K562 (cell line): ENCODE measurements around the gene NME4. TPM values are rescaled to one million over a fixed set of nuclear protein-coding genes. Genes with fewer than 3 reads are reported as not detected.

Source experiments
- CBX8 ChIP-seq: fragments of 200-600 bp; sonication (generic); IDR thresholded peaks from 2 replicates; pipeline ENCODE4 v1.6.1; 2012; ENCODE audit warnings: borderline replicate concordance, mixed run types, low read depth, mild to moderate bottlenecking, moderate library complexity, mixed read lengths, low read length, control low read depth, inconsistent platforms; ENCODE audit not compliant: poor library complexity, severe bottlenecking; ENCODE audit errors: extremely low read depth
- CCAR2 ChIP-seq: fragments of 200-400 bp; formaldehyde crosslinking; IDR thresholded peaks from 2 replicates; pipeline ENCODE4 v1.6.1; 2017; ENCODE audit warnings: mild to moderate bottlenecking, low read depth, low read length
- CHD4 ChIP-seq: fragments of 200-600 bp; sonication (generic); IDR thresholded peaks from 3 replicates; pipeline ENCODE4 v1.6.1; 2012; ENCODE audit warnings: low read depth, mild to moderate bottlenecking, mixed read lengths, low read length, inconsistent platforms; ENCODE audit not compliant: insufficient read depth, insufficient replicate concordance, poor library complexity, severe bottlenecking
- EHMT2 ChIP-seq: fragments of 450-650 bp; IDR thresholded peaks from 2 replicates; pipeline ENCODE4 v1.6.1; 2018; ENCODE audit warnings: antibody characterized with exemption
- GATAD2B ChIP-seq: fragments of 450-650 bp; IDR thresholded peaks from 2 replicates; pipeline ENCODE4 v1.6.1; 2017; ENCODE audit warnings: mild to moderate bottlenecking, borderline replicate concordance
- KDM2B ChIP-seq: fragments of 250-450 bp; sonication (Bioruptor Pico); IDR thresholded peaks from 2 replicates; pipeline ENCODE4 v1.8.0; 2021; ENCODE audit warnings: mild to moderate bottlenecking, moderate library complexity
- KLF10 ChIP-seq: fragments of 250-450 bp; sonication (Bioruptor Pico); IDR thresholded peaks from 2 replicates; pipeline ENCODE4 v1.6.1; 2021; ENCODE audit warnings: matching md5 sums
- L3MBTL2 ChIP-seq: fragments of 450-650 bp; IDR thresholded peaks from 2 replicates; pipeline ENCODE4 v1.6.1; 2016; ENCODE audit warnings: mild to moderate bottlenecking, moderate library complexity
- MYBL2 ChIP-seq, 2 experiments: fragments of 450-650 bp in 1 of 2; sonication (generic) in 1 of 2; formaldehyde crosslinking in 1 of 2; IDR thresholded peaks; 2 replicates each; pipeline versions ENCODE4 v1.6.1 to v1.8.1; 2017 to 2022; ENCODE audit warnings: borderline replicate concordance in 1 of 2, inconsistent platforms in 1 of 2, low read depth in 1 of 2, mild to moderate bottlenecking in 1 of 2, missing genetic modification reagents in 1 of 2, moderate library complexity in 1 of 2
- NCOA1 ChIP-seq: fragments of 450-650 bp; IDR thresholded peaks from 2 replicates; pipeline ENCODE4 v1.6.1; 2016; ENCODE audit warnings: low read depth
- NRF1 ChIP-seq, 2 experiments: fragments of 450-650 bp; IDR thresholded peaks in 1 of 2; conservative IDR thresholded peaks in 1 of 2; 2 replicates each; pipeline ENCODE4 v1.6.1; 2014; ENCODE audit warnings: mild to moderate bottlenecking in 2 of 2
- PHF21A ChIP-seq: fragments of 450-650 bp; IDR thresholded peaks from 2 replicates; pipeline ENCODE4 v1.6.1; 2017; ENCODE audit warnings: low read depth, borderline replicate concordance
- PHF8 ChIP-seq: fragments of 200-600 bp; sonication (generic); IDR thresholded peaks from 2 replicates; pipeline ENCODE4 v1.6.1; 2012; ENCODE audit warnings: mixed run types, mild to moderate bottlenecking, inconsistent platforms, low read length, moderate library complexity, borderline replicate concordance
- RHOXF2B ChIP-seq: fragments of 250-450 bp; sonication (Bioruptor Pico); conservative IDR thresholded peaks from 2 replicates; pipeline ENCODE4 v1.5.1; 2021
- SMARCA4 ChIP-seq: fragments of 450-650 bp; IDR thresholded peaks from 2 replicates; pipeline ENCODE4 v1.6.1; 2016
- TSC22D4 ChIP-seq: fragments of 450-650 bp; IDR thresholded peaks from 2 replicates; pipeline ENCODE4 v1.6.1; 2016; ENCODE audit warnings: missing genetic modification characterization, missing biosample characterization, control low read depth
- YY1 ChIP-seq, 3 experiments: IDR thresholded peaks; 2 replicates each; pipeline ENCODE4 v1.6.1; 2011; ENCODE audit warnings: low read length in 2 of 3, mild to moderate bottlenecking in 2 of 3, moderate library complexity in 2 of 3, borderline replicate concordance in 1 of 3, control low read depth in 1 of 3, low read depth in 1 of 3; ENCODE audit not compliant: insufficient read depth in 3 of 3, insufficient replicate concordance in 2 of 3, control insufficient read depth in 1 of 3, insufficient read length in 1 of 3; ENCODE audit errors: extremely low read depth in 1 of 3
- ZFP36 ChIP-seq: fragments of 150-350 bp; IDR thresholded peaks from 2 replicates; pipeline ENCODE4 v1.6.1; 2018; ENCODE audit warnings: low read length, low read depth; ENCODE audit not compliant: partially characterized antibody
- ZNF121 ChIP-seq: sonication (generic); formaldehyde crosslinking; conservative IDR thresholded peaks from 2 replicates; pipeline ENCODE4 v1.8.0; 2022; ENCODE audit warnings: missing genetic modification reagents
- ZNF263 ChIP-seq: sonication (generic); formaldehyde crosslinking; IDR thresholded peaks from 2 replicates; pipeline ENCODE4 v1.8.0; 2022; ENCODE audit warnings: mild to moderate bottlenecking, missing genetic modification reagents, borderline replicate concordance
- ZNF57 ChIP-seq: fragments of 450-650 bp; formaldehyde crosslinking; IDR thresholded peaks from 2 replicates; pipeline ENCODE4 v1.4.0; 2020; ENCODE audit warnings: mild to moderate bottlenecking, moderate library complexity
- ZNF589 ChIP-seq: fragments of 200-800 bp; sonication (Bioruptor generic); IDR thresholded peaks from 2 replicates; pipeline ENCODE4 v1.6.1; 2016; ENCODE audit warnings: low read depth, missing genetic modification characterization, missing compliant biosample characterization
- polyA plus RNA-seq, 8 experiments: library from polyadenylated mRNA; depleted of rRNA in 4 of 8; stranded (reverse) in 5 of 8; unstranded in 3 of 8; fragments of >200 nt; fragmentation: Nextera tagmentation in 2 of 8; fragmentation: Illumina TruSeq in 1 of 8; extraction: Ambion mirVana in 2 of 8; extraction: Trizol in 1 of 8; gene quantifications; 2 replicates each; pipeline versions ENCODE4 v1.2.1 to v1.2.3, GENCODE V29; 2011 to 2014; ENCODE audit warnings: inconsistent platforms in 1 of 8, missing spikeins in 1 of 8
- total RNA-seq, 7 experiments: library from RNA; depleted of rRNA in 6 of 7; stranded (reverse); fragments of >200 nt in 6 of 7; fragmentation: Illumina TruSeq in 2 of 7; extraction: Trizol in 2 of 7; gene quantifications; 2 replicates each; pipeline versions ENCODE4 v1.2.1 to v1.2.3, GENCODE V29; 2011 to 2021; ENCODE audit warnings: low replicate concordance in 1 of 7
- TF ChIP-seq, protein P1 (sequence below): fragments of 450-650 bp; formaldehyde crosslinking; IDR thresholded peaks from 2 replicates; pipeline ENCODE4 v1.4.0; 2020; ENCODE audit warnings: mild to moderate bottlenecking, moderate library complexity
- TF ChIP-seq, protein P2 (sequence below): sonication (generic); formaldehyde crosslinking; IDR thresholded peaks from 2 replicates; pipeline ENCODE4 v1.8.0; 2022; ENCODE audit warnings: mild to moderate bottlenecking, low read depth, missing genetic modification reagents
- TF ChIP-seq, protein P3 (sequence below): sonication (generic); formaldehyde crosslinking; IDR thresholded peaks from 2 replicates; pipeline ENCODE4 v1.5.0; 2020; ENCODE audit warnings: missing genetic modification reagents

Gene NME4
- total and polyA plus RNA-seq, 9 of the 15 experiments (the other 6 are each of a cell fraction or from before 2014, with no cell fraction given), result 15.4 to 264 (median 139) TPM

DNA sequence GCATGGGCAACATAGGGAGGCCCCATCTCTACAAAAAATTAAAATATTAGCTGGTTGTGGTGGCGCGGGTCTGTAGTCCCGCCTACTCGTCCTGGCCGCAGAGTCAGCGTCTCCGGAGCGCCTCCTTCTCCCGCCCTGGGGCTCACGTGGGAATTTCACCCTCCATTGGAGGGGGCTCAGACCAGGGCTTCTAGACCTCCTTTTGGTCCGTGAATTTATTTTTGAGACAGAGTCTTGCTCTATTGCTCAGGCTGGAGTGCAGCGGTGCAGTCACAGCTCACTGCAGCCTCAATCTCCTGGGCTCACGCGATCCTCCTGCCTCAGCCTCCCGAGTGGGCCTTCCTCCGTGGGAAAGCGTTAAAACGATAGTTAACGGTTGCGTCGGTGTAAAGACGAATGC is 394 bp upstream of the NME4 start (continued):
- TF ChIP-seq MYBL2 (IDR thresholded peaks at IDR 0.05; ENCODE audit: low read depth) (peak; percentile 60), MYBL2 (CRISPR knock-in tag; IDR thresholded peaks at IDR 0.05; ENCODE audit: borderline replicate concordance) (no peak), KLF10 (CRISPR knock-in tag) (no peak), ZNF589 (no peak), ZNF263 (CRISPR knock-in tag) (peak; percentile 52; the same call in 1 of the 2 replicates), YY1 (IDR thresholded peaks at IDR 0.05; ENCODE audit: borderline replicate concordance in 1 of 3, control insufficient read depth in 1 of 3, extremely low read depth in 1 of 3, insufficient read depth in 3 of 3, insufficient read length in 1 of 3, insufficient replicate concordance in 2 of 3, low read depth in 1 of 3, low read length in 2 of 3) (peak in 1 of 3 experiments; percentile 73), CBX8 (no peak), RHOXF2B (no peak), PHF8 (peak; percentile 54; the same call in 1 of the 2 replicates), NRF1 (conservative IDR thresholded peaks at IDR 0.05 in 1 of 2, IDR thresholded peaks at IDR 0.05 in 1 of 2) (peak; percentile 21 to 43; a peak in 2 of 4 replicates), EHMT2 (no peak), SMARCA4 (0 out of 2 replicates have a peak, but pooled peaks have one; percentile 13), ZFP36 (no peak), CHD4 (no peak), TSC22D4 (tag) (no peak), ZNF57 (CRISPR knock-in tag) (no peak), GATAD2B (peak; percentile 60; the same call in 1 of the 2 replicates), KDM2B (CRISPR knock-in tag) (no peak), NCOA1 (0 out of 2 replicates have a peak, but pooled peaks have one; percentile 16), CCAR2 (no peak), PHF21A (no peak), L3MBTL2 (peak; percentile 91), ZNF121 (CRISPR knock-in tag) (peak; percentile 80)
- TF ChIP-seq, protein P1, sequence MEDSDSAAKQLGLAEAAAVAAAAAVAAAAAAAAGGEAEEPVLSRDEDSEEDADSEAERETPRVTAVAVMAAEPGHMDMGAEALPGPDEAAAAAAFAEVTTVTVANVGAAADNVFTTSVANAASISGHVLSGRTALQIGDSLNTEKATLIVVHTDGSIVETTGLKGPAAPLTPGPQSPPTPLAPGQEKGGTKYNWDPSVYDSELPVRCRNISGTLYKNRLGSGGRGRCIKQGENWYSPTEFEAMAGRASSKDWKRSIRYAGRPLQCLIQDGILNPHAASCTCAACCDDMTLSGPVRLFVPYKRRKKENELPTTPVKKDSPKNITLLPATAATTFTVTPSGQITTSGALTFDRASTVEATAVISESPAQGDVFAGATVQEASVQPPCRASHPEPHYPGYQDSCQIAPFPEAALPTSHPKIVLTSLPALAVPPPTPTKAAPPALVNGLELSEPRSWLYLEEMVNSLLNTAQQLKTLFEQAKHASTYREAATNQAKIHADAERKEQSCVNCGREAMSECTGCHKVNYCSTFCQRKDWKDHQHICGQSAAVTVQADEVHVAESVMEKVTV (CRISPR knock-in tag), result no peak
- TF ChIP-seq, protein P2, sequence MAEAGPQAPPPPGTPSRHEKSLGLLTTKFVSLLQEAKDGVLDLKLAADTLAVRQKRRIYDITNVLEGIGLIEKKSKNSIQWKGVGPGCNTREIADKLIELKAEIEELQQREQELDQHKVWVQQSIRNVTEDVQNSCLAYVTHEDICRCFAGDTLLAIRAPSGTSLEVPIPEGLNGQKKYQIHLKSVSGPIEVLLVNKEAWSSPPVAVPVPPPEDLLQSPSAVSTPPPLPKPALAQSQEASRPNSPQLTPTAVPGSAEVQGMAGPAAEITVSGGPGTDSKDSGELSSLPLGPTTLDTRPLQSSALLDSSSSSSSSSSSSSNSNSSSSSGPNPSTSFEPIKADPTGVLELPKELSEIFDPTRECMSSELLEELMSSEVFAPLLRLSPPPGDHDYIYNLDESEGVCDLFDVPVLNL (CRISPR knock-in tag), result no peak
- TF ChIP-seq, protein P3, sequence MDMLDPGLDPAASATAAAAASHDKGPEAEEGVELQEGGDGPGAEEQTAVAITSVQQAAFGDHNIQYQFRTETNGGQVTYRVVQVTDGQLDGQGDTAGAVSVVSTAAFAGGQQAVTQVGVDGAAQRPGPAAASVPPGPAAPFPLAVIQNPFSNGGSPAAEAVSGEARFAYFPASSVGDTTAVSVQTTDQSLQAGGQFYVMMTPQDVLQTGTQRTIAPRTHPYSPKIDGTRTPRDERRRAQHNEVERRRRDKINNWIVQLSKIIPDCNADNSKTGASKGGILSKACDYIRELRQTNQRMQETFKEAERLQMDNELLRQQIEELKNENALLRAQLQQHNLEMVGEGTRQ (CRISPR knock-in tag), result peak; percentile 76
